Coronary artery (tissue), 2 donors: ENCODE data around the gene TRIB2.

Experiments
- DNase-seq: peaks from one replicate; pipeline ENCODE4 v3.0.0-alpha.2; 2017; ENCODE audit warnings: low spot score
- H3K27ac ChIP-seq, 2 donors: fragments of 200-600 bp; sonication (generic); one replicate each; pipeline ENCODE4 v1.5.1; 2016 to 2019
- H3K4me3 ChIP-seq: fragments of 200-600 bp; sonication (generic); 2 replicates; pipeline ENCODE4 v1.5.1; 2016; ENCODE audit warnings: mild to moderate bottlenecking, moderate library complexity
- TF ChIP-seq, protein P1 (sequence below): fragments of 200-600 bp; sonication (generic); IDR thresholded peaks from one replicate; pipeline ENCODE4 v1.5.1; 2019; ENCODE audit warnings: antibody characterized with exemption

Gene TRIB2

GRCh38 chr2:12716282-12717190 lies at the start of gene TRIB2:
Gene TRIB2, plus strand, starts transcription at chr2:12716936. Its CDS starts 1,372 bp downstream, at chr2:12718308.
- H3K27ac ChIP-seq: peak within 1 kb of the TSS; percentile 92 to 95
- TF ChIP-seq, protein P1, sequence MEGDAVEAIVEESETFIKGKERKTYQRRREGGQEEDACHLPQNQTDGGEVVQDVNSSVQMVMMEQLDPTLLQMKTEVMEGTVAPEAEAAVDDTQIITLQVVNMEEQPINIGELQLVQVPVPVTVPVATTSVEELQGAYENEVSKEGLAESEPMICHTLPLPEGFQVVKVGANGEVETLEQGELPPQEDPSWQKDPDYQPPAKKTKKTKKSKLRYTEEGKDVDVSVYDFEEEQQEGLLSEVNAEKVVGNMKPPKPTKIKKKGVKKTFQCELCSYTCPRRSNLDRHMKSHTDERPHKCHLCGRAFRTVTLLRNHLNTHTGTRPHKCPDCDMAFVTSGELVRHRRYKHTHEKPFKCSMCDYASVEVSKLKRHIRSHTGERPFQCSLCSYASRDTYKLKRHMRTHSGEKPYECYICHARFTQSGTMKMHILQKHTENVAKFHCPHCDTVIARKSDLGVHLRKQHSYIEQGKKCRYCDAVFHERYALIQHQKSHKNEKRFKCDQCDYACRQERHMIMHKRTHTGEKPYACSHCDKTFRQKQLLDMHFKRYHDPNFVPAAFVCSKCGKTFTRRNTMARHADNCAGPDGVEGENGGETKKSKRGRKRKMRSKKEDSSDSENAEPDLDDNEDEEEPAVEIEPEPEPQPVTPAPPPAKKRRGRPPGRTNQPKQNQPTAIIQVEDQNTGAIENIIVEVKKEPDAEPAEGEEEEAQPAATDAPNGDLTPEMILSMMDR: no peak
- H3K4me3 ChIP-seq: peak within 1 kb of the TSS; percentile 91
- peak; percentile 95 for DNase-seq

GRCh38 chr2:12669036-12669435 lies 47.7 kb upstream of the TRIB2 start:
- TF ChIP-seq, protein P1: no peak
- Histone ChIP-seq H3K27ac (no peak overlapping the region), H3K4me3 (no peak overlapping the region)
- no peak for DNase-seq

- H3K27ac ChIP-seq: no peak overlapping the region
- H3K4me3 ChIP-seq: no peak overlapping the region
- no peak for DNase-seq
- TF ChIP-seq, protein P1: no peak
Measured at GRCh38 chr2:12672711-12673315, 43.9 kb upstream of the TRIB2 start.

- H3K27ac ChIP-seq: no peak overlapping the region
- TF ChIP-seq, protein P1: no peak
- no peak for DNase-seq
- H3K4me3 ChIP-seq: no peak overlapping the region
Measured at GRCh38 chr2:12674644-12675328, 42.0 kb upstream of the TRIB2 start.

GRCh38 chr2:12675352-12675795 lies 41.4 kb upstream of the TRIB2 start:
- Histone ChIP-seq H3K27ac (no peak overlapping the region), H3K4me3 (no peak overlapping the region)
- DNase-seq: no peak
- TF ChIP-seq, protein P1: no peak

- Histone ChIP-seq H3K27ac (no peak overlapping the region), H3K4me3 (no peak overlapping the region)
- DNase-seq: no peak
- TF ChIP-seq, protein P1: no peak
Measured at GRCh38 chr2:12675801-12676200, 40.9 kb upstream of the TRIB2 start.
